Measurements from ENCODE around the gene NEK2.

DNA sequence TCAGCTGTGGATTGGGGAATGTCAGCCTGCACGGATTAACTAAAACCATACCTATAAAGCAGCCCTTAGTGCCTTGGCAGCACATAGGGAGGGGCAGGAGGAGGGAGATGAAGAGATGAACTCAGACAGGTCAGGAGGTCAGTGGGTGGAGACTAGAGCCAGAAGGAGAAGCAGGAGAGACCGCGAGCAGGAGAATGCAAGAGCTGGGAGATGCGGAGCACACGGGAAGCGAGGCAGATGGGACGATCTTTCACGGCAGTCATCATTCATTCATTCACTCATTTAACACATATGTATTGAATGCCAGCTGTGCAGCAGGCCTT lies 41.9 kb downstream of the NEK2 start:
- TF ChIP-seq, protein P1, sequence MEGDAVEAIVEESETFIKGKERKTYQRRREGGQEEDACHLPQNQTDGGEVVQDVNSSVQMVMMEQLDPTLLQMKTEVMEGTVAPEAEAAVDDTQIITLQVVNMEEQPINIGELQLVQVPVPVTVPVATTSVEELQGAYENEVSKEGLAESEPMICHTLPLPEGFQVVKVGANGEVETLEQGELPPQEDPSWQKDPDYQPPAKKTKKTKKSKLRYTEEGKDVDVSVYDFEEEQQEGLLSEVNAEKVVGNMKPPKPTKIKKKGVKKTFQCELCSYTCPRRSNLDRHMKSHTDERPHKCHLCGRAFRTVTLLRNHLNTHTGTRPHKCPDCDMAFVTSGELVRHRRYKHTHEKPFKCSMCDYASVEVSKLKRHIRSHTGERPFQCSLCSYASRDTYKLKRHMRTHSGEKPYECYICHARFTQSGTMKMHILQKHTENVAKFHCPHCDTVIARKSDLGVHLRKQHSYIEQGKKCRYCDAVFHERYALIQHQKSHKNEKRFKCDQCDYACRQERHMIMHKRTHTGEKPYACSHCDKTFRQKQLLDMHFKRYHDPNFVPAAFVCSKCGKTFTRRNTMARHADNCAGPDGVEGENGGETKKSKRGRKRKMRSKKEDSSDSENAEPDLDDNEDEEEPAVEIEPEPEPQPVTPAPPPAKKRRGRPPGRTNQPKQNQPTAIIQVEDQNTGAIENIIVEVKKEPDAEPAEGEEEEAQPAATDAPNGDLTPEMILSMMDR (IDR thresholded peaks at IDR 0.05): no peak
- no peak for TF ChIP-seq POLR2A (IDR thresholded peaks at IDR 0.05)

Data from uterus (tissue), 2 donors.